ENCODE measurements around the gene ZFP1. TPM values are rescaled to one million over a fixed set of nuclear protein-coding genes. Genes with fewer than 3 reads are reported as not detected.

Gene ZFP1
- total RNA-seq, 4 donors from 2014 or later: 4.8 to 8.7 (median 6.5) TPM

DNA sequence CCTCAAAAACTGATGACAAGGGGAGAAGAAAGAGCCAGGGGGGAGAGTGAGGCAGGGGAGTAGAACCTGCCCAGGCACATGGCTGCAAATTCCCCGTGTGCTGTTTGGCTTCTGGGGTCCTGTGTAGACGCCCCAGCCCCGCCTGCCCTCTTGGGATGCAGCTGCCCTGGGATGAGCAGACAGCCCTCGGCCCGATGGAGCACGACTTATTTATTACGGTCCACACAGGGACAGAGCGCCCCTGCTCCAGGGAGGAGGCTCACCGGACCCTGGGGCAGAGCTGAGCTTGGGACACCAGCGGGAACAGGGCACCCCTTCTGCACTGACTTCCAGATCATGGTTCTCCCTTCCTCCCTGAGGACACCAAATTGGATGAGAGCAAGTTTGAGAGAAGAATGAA lies 40.8 kb upstream of the ZFP1 start:
- DNase-seq (ENCODE audit: low spot score in 2 of 2): no peak
- 78 to 81% methylated on average over 10 of the region's 10 CpGs for WGBS, 2 donors
- intact Hi-C loops (cut with DNase I; ENCODE audit: low total_unique reads): no loop called here
- H3K4me3 ChIP-seq (ENCODE audit: low read depth, poor library complexity, severe bottlenecking): no peak overlapping the region
- TF ChIP-seq, protein P1, sequence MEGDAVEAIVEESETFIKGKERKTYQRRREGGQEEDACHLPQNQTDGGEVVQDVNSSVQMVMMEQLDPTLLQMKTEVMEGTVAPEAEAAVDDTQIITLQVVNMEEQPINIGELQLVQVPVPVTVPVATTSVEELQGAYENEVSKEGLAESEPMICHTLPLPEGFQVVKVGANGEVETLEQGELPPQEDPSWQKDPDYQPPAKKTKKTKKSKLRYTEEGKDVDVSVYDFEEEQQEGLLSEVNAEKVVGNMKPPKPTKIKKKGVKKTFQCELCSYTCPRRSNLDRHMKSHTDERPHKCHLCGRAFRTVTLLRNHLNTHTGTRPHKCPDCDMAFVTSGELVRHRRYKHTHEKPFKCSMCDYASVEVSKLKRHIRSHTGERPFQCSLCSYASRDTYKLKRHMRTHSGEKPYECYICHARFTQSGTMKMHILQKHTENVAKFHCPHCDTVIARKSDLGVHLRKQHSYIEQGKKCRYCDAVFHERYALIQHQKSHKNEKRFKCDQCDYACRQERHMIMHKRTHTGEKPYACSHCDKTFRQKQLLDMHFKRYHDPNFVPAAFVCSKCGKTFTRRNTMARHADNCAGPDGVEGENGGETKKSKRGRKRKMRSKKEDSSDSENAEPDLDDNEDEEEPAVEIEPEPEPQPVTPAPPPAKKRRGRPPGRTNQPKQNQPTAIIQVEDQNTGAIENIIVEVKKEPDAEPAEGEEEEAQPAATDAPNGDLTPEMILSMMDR (IDR thresholded peaks at IDR 0.05): no peak
- no peak for TF ChIP-seq POLR2A (IDR thresholded peaks at IDR 0.05)

DNA sequence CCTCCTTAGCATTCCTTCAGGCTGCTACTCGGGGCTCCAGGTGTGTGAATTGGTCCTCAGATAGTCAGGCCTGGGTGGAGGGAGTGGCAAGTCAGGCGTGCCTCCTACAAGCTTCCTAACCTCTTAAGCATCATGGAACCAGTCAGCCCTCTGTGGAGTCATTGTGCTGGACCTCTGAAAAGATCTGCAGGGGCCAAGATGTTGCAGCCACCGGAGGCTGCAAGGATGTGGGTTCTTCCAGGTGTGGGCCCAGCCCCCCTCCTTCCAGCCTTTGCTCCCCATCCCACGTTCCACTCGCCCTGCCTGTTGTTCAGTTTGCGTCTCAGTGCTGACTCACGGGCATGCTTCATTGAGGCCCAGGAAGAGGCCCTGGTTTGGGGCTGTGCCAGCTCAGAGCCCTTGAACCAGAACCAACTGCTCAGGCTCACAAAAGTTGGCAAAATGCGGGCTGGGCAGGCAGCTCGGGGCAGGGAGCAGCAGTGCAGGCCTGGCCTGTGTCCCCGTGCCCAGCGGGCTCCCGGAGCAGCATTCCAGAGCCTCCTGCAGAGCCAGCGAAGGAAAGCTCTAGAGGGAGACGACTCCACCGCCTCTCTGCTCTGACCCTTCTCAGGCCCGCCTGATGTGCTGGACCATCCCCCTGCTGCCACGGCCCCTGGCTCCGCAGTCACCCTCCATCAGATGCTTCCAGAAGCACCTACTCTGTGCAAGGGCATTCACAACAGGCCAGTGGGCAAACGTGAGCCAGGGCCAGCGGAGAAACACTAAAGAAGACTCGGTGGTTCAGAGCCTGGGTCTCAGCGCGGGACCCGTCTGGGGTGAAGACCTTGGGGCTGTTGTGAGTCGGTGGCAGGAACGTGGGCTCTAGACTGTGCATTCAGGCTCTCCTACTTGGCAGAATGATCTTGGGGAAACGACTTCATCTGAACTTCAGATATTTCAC lies 39.3 kb upstream of the ZFP1 start:
- intact Hi-C loops (cut with DNase I; ENCODE audit: low total_unique reads): no loop called here

DNA sequence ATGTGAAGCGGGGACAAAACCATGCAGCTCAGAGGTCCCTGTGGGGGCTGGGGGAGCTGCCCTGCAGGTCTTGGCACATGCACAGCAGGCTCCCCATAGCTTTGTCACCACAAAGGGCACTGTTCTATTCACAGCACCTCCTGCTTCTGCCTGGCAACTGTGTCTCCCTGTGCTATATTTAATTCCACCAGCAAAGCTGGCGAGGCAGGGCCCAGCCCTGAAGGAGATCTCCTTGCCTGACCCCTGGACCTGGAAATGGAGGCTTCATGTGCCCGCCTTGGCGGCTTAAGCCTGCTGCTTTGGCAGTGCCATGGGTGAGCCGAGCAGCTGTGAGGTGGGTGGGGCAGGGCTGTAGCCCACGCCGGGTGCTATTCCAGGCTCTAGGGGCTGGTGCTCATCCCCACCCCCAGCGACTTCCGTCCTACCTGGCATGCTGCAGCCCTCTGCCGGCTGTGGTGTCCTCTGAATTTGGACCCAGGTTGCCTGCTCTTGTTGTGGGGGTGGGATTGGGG lies 38.5 kb upstream of the ZFP1 start:
- TF ChIP-seq POLR2A (IDR thresholded peaks at IDR 0.05): no peak
- TF ChIP-seq, protein P1 (IDR thresholded peaks at IDR 0.05): no peak
- no peak for DNase-seq (ENCODE audit: low spot score in 2 of 2)
- H3K4me3 ChIP-seq (ENCODE audit: low read depth, poor library complexity, severe bottlenecking): no peak overlapping the region
- intact Hi-C loops (cut with DNase I; ENCODE audit: low total_unique reads): loop anchor here (2.0 to 10.0 kb wide), 2 partner anchors 111 to 295 kb away; partner anchors contain the start of gene ZNRF1
- 41 to 57% methylated on average over 4 to 10 of the region's 10 CpGs for WGBS, 2 donors

More for the DNA sequence above, 39.3 kb upstream of the ZFP1 start:
- TF ChIP-seq POLR2A (IDR thresholded peaks at IDR 0.05): no peak
- TF ChIP-seq, protein P1 (IDR thresholded peaks at IDR 0.05): no peak
- no peak overlapping the region for H3K4me3 ChIP-seq (ENCODE audit: low read depth, poor library complexity, severe bottlenecking)
- peak; percentile 76 to 96 for DNase-seq (ENCODE audit: low spot score in 2 of 2)
- 36 to 42% methylated on average over 26 to 27 of the region's 27 CpGs for WGBS, 2 donors

DNA sequence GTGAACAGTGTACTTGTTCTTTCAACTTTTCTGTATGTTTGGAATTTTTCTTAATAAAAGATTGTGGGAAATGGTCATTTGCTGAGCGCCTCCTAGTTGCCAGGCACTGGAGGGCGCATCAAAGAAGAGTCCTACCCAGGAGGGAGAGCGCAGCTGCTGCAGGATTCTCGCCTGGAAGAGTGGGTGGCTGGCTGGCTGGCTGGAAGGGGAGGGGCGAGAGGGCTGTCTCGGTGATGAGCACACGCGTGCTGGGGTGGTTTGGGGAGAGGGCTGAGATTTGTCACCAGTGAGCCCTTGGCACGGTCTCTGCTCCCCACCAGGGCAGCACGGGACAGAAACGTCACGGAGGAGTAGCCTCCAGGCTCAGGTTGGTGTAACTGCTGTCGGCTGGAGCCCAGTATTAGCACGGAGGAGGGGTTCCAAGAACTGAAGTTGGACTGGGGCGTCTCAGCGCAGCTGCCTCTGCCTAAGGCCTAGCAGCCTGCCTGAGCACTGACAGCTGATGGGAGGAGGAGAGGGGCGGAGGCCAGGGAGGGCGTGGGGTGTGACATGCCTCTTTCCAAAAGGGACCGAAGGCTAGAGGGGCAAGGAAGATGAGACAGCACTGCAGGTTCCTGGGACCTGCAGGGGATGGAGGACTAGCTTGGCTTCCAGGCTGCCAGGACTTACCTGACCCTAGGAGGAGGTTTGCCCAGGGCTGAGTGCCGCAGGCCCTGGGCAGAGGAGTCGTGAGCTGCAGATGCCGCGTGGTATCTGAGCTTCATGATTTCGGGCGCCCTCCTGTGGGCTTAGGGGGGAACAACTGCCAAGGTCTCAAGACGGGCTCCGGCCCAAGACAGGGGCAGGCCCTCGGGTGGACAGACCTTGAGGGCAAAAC lies 37.4 kb upstream of the ZFP1 start:
- peak; percentile 89 to 98 for DNase-seq (ENCODE audit: low spot score in 2 of 2)
- no peak overlapping the region for H3K4me3 ChIP-seq (ENCODE audit: low read depth, poor library complexity, severe bottlenecking)
- WGBS, 2 donors: 6 to 7% methylated on average over 25 of the region's 28 CpGs
- intact Hi-C loops (cut with DNase I; ENCODE audit: low total_unique reads): loop anchor here (2.0 to 10.0 kb wide), 2 partner anchors 112 to 296 kb away; partner anchors contain the start of gene ZNRF1
- no peak for TF ChIP-seq POLR2A (IDR thresholded peaks at IDR 0.05)
- TF ChIP-seq, protein P1 (IDR thresholded peaks at IDR 0.05): peak in 1 of 3 donors; percentile 64

DNA sequence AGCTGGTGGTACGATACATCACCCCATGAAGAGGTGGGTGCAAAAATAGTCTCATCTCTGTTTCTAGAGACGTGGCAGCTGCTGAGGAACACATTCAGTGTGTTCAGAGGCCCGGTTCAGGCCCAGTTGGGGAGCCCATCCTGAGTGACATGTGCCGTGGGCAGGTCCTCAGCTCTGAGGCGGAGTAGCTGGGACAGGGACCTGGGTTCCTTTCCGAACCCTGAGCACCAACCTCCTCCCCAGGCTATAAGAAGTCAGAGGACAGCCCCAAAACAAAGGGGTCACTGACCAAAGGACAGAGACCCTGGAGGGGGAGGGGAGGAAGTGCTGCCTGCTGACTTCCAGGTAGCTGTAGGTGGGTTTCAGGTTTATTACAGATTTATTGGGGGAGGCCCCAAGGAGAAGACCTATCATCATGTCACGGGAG lies 36.8 kb upstream of the ZFP1 start:
- DNase-seq (ENCODE audit: low spot score in 2 of 2): no peak
- intact Hi-C loops (cut with DNase I; ENCODE audit: low total_unique reads): loop anchor here (2.0 to 10.0 kb wide), 2 partner anchors 113 to 297 kb away; partner anchors contain the start of gene ZNRF1
- TF ChIP-seq, protein P1 (IDR thresholded peaks at IDR 0.05): no peak
- no peak for TF ChIP-seq POLR2A (IDR thresholded peaks at IDR 0.05)
- WGBS, 2 donors: 12 to 37% methylated on average over 5 to 6 of the region's 7 CpGs
- no peak overlapping the region for H3K4me3 ChIP-seq (ENCODE audit: low read depth, poor library complexity, severe bottlenecking)

Measured in lower leg skin (tissue), 4 donors.